GM20431 (cell line): ENCODE results near the gene ACR.
"Not testable (repeated sequence)": the region's sequence is repeated elsewhere in the genome, so short reads cannot be mapped to it uniquely, and the experiment has no call there.

ENCODE experiments used
- in situ Hi-C: fragments of 300-500 bp; cut with MseI, MboI; formaldehyde crosslinking; loops from one replicate; pipeline ENCODE4 v1.15.0; 2020; ENCODE audit warnings: low sequenced_read_pairs; ENCODE audit not compliant: unreplicated experiment

The ACR gene

DNA sequence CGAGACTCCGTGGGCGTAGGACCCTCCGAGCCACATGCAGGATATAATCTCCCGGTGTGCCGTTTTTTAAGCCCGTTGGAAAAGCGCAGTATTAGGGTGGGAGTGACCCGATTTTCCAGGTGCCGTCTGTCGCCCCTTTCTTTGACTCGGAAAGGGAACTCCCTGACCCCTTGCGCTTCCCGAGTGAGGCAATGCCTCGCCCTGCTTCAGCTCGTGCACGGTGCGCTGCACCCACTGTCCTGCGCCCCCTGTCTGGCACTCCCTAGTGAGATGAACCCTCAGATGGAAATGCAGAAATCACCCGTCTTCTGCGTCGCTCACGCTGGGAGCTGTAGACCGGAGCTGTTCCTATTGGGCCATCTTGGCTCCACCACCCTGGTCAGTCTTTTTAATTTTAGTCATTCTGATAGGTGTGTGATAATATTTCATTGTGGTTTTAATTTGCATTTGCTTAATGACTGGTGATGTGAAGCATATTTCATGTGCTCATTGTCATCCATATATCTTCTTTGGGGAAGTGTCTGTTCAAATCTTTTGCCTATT is 19.0 kb downstream of the ACR start:
- in situ Hi-C loops, result not testable (repeated sequence)

DNA sequence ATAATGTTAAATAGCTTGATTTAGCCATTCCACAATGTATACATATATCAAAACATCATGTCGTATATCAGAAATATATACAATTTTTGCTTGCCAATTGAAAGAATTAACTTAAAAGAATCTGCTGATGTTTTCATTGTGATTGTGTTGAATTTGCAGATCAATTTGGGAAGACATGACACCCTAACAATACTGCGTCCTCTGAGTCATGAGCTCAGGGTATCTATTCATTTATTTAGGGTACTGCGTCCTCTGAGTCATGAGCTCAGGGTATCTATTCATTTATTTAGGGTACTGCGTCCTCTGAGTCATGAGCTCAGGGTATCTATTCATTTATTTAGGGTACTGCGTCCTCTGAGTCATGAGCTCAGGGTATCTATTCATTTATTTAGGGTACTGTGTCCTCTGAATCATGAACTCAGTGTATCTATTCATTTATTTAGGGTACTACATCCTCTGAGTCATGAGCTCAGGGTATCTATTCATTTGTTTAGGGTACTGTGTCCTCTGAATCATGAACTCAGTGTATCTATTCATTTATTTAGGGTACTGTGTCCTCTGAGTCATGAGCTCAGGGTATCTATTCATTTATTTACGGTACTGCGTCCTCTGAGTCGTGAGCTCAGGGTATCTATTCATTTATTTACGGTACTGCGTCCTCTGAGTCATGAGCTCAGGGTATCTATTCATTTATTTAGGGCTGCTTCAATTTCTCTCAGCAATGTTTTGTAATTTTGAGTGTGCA is 21.8 kb downstream of the ACR start:
- in situ Hi-C loops, result not testable (repeated sequence)

DNA sequence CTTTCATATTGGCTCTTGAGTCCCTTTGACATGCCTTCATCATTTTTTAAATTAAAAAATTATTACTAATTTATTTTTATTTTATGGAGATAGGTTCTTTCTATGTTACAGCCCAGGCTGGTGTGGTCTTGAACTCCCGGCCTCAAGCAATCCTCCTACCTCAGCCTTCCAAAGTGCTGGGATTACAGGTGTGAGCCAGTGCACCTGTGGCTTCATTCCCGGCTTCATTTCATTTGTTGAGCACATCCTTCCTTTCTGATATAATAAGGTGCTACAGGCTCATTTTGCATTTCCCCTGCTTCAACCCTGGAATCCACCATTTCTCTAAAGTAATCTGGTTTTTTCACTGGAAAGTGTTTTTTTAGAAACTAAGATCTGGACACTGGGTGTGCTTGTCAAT is 23.8 kb downstream of the ACR start:
- in situ Hi-C loops, result not testable (repeated sequence)

DNA sequence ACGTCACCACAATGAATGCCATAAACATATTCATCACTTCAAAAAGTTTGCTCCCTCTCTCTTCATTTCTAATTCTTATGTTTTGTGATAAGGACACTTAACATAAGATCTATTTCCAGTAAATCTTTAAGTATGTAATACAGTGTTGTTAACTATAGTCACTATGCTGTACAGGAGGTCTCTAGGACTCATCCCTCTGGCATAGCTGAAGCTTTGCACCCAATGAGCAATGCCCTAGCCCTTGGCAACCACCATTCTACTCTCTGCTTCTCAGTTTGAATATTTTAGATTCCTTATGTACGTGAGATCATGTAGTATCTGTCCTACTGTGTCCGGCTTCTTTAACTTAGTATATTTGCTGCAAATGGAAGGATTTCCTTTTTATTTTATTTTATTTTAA is 26.3 kb downstream of the ACR start:
- in situ Hi-C loops, result not testable (repeated sequence)

DNA sequence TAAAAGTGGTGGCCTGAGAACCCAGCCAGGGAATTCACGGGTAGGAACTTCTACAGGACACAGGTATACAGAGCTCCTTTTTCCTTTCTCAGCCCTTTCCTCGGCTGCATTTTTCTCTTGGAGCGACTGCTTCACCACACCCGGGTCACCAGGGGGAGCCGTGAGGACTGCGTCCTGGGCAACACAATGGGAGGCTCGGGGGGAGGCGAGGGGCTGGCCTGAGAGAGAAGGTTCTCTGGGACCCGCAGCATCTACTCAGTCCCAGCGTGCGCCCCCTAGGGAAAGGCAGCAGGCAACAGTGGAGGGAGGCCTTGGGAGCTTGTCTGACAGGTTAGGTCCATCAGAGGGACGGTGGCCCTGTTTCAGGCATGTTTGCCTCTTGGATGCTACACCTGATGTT is 37.1 kb downstream of the ACR start:
- in situ Hi-C loops, result not testable (repeated sequence)

DNA sequence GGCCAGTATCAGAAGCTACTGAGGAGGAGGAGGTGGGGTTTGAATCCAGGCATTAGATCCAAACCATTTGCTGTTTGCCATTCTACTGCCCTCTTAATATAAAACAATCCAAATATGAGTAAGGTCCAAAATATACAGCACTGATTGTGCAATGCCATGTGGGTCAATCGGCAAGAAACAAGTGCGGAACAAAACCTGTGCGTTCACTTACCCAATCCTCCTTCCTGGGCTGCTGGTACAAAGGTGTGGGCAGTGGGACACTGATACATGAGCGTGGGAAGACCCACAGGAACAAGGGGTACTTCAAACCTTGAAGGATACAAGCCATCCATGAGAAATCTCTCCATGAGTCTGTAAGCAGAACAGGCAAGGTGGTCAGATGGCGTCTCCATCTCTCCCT is 39.6 kb downstream of the ACR start:
- in situ Hi-C loops, result not testable (repeated sequence)

DNA sequence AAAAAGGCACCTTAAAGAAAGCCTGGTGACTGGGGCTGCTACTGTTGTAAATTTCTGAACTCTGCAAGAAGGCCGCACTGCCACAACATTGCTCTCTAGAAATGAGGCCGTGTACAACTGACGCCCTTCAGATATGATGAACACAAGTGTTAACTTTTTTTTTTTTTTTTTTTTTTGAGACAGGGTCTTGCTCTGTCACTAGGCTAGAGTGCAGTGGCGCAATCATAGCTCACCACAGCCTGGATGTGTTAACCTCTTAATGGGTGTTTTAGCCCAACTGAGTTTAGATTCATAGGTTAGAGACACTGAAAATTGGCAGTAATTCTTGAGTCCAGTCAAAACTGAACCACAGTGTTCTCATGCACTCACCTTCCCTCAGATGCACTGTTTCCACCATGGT is 42.2 kb downstream of the ACR start:
- in situ Hi-C loops, result not testable (repeated sequence)

DNA sequence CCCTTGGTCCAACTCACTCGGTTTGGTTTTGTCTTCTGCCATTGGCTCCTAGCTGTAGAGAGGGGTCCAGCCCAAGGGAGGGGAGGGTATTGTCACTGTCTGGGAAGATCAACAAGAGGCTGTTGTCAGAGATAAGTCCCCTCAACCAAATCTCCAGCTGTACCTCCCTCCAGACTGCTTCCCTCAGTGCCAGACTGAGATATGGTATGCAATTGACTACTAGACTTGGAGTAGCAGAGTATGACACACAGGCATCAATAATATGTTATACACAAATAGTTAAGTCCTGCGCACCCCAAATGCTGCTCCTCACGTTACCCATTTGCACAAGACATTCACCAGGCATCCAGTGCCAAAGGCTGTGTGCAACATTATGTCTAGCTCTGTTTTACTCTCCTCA is 44.2 kb downstream of the ACR start:
- in situ Hi-C loops, result not testable (repeated sequence)

DNA sequence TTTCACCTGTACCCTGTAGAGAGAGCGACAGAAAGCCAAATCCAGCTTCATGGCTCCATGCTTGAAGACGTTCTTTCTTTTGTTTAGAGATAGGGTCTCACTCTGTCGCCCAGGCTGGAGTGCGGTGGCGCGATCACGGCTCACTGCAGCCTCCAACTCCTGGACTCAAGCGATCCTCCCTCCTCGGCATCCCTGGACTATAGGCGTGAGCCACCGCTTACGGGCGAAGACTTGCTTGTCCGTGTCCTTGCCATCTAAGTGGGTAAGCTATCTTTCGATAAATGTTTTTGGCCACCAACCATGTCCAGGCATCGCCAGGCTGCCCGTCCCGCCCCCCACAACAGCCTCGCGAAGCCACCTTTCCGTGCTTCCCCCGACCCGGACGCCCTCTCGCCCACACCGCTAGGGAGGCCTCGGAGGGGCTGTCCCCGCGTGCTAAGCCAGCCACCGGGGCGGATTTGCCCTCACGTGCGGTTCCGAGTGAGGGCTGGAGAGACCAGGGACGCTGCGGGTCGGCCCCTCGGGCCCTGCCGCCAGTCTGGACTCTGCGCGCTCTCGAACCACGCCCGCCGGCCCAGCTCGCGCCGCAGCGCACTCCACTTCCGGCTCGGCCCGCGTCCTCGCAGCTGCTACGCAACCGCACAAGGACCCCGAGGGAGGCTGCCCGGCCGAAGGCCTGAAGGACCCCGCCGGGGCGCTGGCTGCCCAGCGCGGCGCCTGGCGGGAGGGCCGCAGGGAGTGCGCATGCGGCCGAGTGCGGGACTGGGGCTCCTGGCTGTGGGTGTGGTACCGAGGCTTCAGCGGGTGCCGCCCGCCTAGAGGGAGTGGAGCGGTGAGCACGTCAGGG is 45.3 kb downstream of the ACR start, which contains the start of gene RABL2B:
Gene RABL2B (minus strand): TSS at position 604 of the 847 bp plus-strand sequence. CDS start 1,342 bp downstream, outside the sequence.
- in situ Hi-C loops, result not testable (repeated sequence)

DNA sequence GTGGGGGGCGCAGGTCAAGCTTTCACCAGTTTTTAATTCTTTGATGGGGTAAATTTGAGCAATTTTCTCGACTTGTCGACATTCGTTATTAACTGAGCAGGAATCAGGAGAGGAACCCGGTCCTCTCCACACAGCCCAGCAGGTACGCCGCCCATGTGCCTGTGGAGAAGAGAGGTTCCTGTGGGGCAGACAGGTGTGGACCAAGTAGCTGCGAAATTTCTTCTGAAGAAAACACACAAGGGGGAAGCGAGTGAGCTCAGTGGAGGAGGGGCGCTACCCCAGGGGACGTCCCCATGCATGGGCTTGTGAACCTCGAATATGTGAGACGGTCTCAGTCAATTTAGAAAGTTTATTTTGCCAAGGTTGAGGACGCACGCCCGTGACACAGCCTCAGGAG is 45.9 kb downstream of the ACR start:
- in situ Hi-C loops, result not testable (repeated sequence)

DNA sequence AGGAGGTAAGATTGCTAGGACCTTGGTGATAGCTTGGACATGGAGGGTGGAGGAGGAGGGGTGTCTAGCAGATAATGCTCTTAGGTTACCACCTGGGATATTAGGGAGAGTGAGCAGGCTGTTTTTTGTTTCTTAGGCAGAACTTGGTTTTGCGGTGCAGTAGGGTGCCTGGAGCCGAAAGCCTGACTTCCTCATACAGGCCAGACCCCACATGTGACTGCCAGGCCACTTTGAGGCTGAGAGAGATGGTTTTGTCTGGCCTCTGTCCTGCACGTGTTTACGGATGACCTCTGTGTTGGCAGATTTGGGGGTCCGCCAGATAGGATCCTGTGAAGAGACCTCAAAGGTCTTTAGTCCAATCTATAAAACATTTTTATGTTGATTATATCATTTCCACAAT is 47.3 kb downstream of the ACR start:
- in situ Hi-C loops, result not testable (repeated sequence)

DNA sequence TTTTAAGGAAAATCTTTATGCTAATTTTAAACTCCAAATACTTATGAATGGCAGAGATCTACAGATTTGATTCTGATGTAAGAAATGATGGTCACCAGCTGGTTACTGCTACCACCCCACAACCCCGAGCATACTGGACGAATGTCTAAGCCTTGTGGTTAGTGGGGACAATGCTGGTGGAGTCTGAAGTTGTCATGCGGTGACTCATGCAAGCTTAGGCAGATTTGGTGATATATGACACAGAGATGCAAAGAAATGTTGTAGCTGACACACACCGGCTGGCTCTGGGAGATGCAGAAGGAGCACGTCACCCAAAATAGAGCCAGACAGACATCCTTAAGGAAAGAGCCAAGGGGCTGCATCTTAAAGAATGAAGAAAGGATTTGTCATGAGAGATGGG is 48.9 kb downstream of the ACR start:
- in situ Hi-C loops, result not testable (repeated sequence)
